ENCODE data around the gene YIF1B.
"Not testable (repeated sequence)": the region's sequence is repeated elsewhere in the genome, so short reads cannot be mapped to it uniquely, and the experiment has no call there.

YIF1B gene

GRCh38 chr19:38315657-38316476 lies at the start of gene YIF1B:
YIF1B (minus strand) TSS chr19:38315947; CDS start chr19:38315917, 30 bp downstream.
- Histone ChIP-seq H3K27me3 (ENCODE audit: insufficient read depth, low read length) (peaks cover 29% of the 10 kb centered on the region), H2AFZ (ENCODE audit: low read depth, low read length) (peak within 1 kb of the TSS; percentile 76), H3K4me3 (ENCODE audit: low read length) (peak within 1 kb of the TSS; percentile 58), H3K4me1 (ENCODE audit: insufficient read depth, low read length) (peaks cover 14% of the 10 kb centered on the region), H3K36me3 (ENCODE audit: insufficient read depth, low read length) (no peaks in the 10 kb centered on the region), H3K9me3 (ENCODE audit: low read length) (no peaks in the 10 kb centered on the region)

- Histone ChIP-seq H3K4me3 (ENCODE audit: low read length) (peak overlapping the region; percentile 54), H3K27me3 (ENCODE audit: insufficient read depth, low read length) (peaks cover 25% of the 10 kb centered on the region)
- not testable (repeated sequence) for H3K9me3 ChIP-seq (ENCODE audit: low read length); H2AFZ ChIP-seq (ENCODE audit: low read depth, low read length); H3K4me1 ChIP-seq (ENCODE audit: insufficient read depth, low read length); H3K36me3 ChIP-seq (ENCODE audit: insufficient read depth, low read length)
Observed at GRCh38 chr19:38362946-38363688, 47.4 kb upstream of the YIF1B start.

- Histone ChIP-seq H3K36me3 (ENCODE audit: insufficient read depth, low read length) (no peaks in the 10 kb centered on the region), H3K4me3 (ENCODE audit: low read length) (peak overlapping the region; percentile 54), H2AFZ (ENCODE audit: low read depth, low read length) (peak overlapping the region; percentile 99), H3K4me1 (ENCODE audit: insufficient read depth, low read length) (no peaks in the 10 kb centered on the region), H3K9me3 (ENCODE audit: low read length) (peaks cover 4% of the 10 kb centered on the region), H3K27me3 (ENCODE audit: insufficient read depth, low read length) (peaks cover 28% of the 10 kb centered on the region)
Observed at GRCh38 chr19:38362076-38362945, 46.6 kb upstream of the YIF1B start.

GRCh38 chr19:38361633-38362075 lies 45.9 kb upstream of the YIF1B start:
- Histone ChIP-seq H3K4me1 (ENCODE audit: insufficient read depth, low read length) (no peaks in the 10 kb centered on the region), H2AFZ (ENCODE audit: low read depth, low read length) (peak overlapping the region; percentile 99), H3K4me3 (ENCODE audit: low read length) (peak overlapping the region; percentile 54), H3K36me3 (ENCODE audit: insufficient read depth, low read length) (no peaks in the 10 kb centered on the region), H3K9me3 (ENCODE audit: low read length) (peaks cover 4% of the 10 kb centered on the region), H3K27me3 (ENCODE audit: insufficient read depth, low read length) (peaks cover 28% of the 10 kb centered on the region)

GRCh38 chr19:38360839-38361631 lies 45.3 kb upstream of the YIF1B start:
- Histone ChIP-seq H3K36me3 (ENCODE audit: insufficient read depth, low read length) (no peaks in the 10 kb centered on the region), H3K4me3 (ENCODE audit: low read length) (peak overlapping the region; percentile 54), H3K4me1 (ENCODE audit: insufficient read depth, low read length) (no peaks in the 10 kb centered on the region), H2AFZ (ENCODE audit: low read depth, low read length) (peak overlapping the region; percentile 99), H3K9me3 (ENCODE audit: low read length) (peaks cover 4% of the 10 kb centered on the region), H3K27me3 (ENCODE audit: insufficient read depth, low read length) (peaks cover 28% of the 10 kb centered on the region)

- Histone ChIP-seq H3K36me3 (ENCODE audit: insufficient read depth, low read length) (no peaks in the 10 kb centered on the region), H3K4me1 (ENCODE audit: insufficient read depth, low read length) (no peaks in the 10 kb centered on the region), H3K4me3 (ENCODE audit: low read length) (no peak overlapping the region), H3K9me3 (ENCODE audit: low read length) (peaks cover 4% of the 10 kb centered on the region), H3K27me3 (ENCODE audit: insufficient read depth, low read length) (peaks cover 28% of the 10 kb centered on the region), H2AFZ (ENCODE audit: low read depth, low read length) (no peak overlapping the region)
Observed at GRCh38 chr19:38360351-38360750, 44.6 kb upstream of the YIF1B start.

GRCh38 chr19:38359242-38360021 lies 43.7 kb upstream of the YIF1B start:
- Histone ChIP-seq H3K4me3 (ENCODE audit: low read length) (no peak overlapping the region), H3K27me3 (ENCODE audit: insufficient read depth, low read length) (peaks cover 28% of the 10 kb centered on the region), H2AFZ (ENCODE audit: low read depth, low read length) (no peak overlapping the region), H3K36me3 (ENCODE audit: insufficient read depth, low read length) (no peaks in the 10 kb centered on the region), H3K9me3 (ENCODE audit: low read length) (no peaks in the 10 kb centered on the region), H3K4me1 (ENCODE audit: insufficient read depth, low read length) (peaks cover under 1% of the 10 kb centered on the region)

- peaks cover 28% of the 10 kb centered on the region for H3K27me3 ChIP-seq (ENCODE audit: insufficient read depth, low read length)
- peaks cover 6% of the 10 kb centered on the region for H3K4me1 ChIP-seq (ENCODE audit: insufficient read depth, low read length)
- no peak overlapping the region for H3K4me3 ChIP-seq (ENCODE audit: low read length)
- no peak overlapping the region for H2AFZ ChIP-seq (ENCODE audit: low read depth, low read length)
- no peaks in the 10 kb centered on the region for H3K9me3 ChIP-seq (ENCODE audit: low read length)
- no peaks in the 10 kb centered on the region for H3K36me3 ChIP-seq (ENCODE audit: insufficient read depth, low read length)
Observed at GRCh38 chr19:38358071-38358470, 42.3 kb upstream of the YIF1B start.

- Histone ChIP-seq H2AFZ (ENCODE audit: low read depth, low read length) (no peak overlapping the region), H3K4me3 (ENCODE audit: low read length) (no peak overlapping the region), H3K4me1 (ENCODE audit: insufficient read depth, low read length) (peaks cover 6% of the 10 kb centered on the region), H3K36me3 (ENCODE audit: insufficient read depth, low read length) (no peaks in the 10 kb centered on the region), H3K9me3 (ENCODE audit: low read length) (no peaks in the 10 kb centered on the region), H3K27me3 (ENCODE audit: insufficient read depth, low read length) (peaks cover 26% of the 10 kb centered on the region)
Observed at GRCh38 chr19:38355728-38356725, 40.3 kb upstream of the YIF1B start.

- H3K9me3 ChIP-seq (ENCODE audit: low read length) = no peaks in the 10 kb centered on the region
- no peaks in the 10 kb centered on the region for H3K36me3 ChIP-seq (ENCODE audit: insufficient read depth, low read length)
- no peak overlapping the region for H2AFZ ChIP-seq (ENCODE audit: low read depth, low read length)
- H3K4me1 ChIP-seq (ENCODE audit: insufficient read depth, low read length) = peaks cover 6% of the 10 kb centered on the region
- no peak overlapping the region for H3K4me3 ChIP-seq (ENCODE audit: low read length)
- no peaks in the 10 kb centered on the region for H3K27me3 ChIP-seq (ENCODE audit: insufficient read depth, low read length)
Observed at GRCh38 chr19:38352611-38353010, 36.9 kb upstream of the YIF1B start.

GRCh38 chr19:38351865-38352395 lies 36.2 kb upstream of the YIF1B start:
- peaks cover 6% of the 10 kb centered on the region for H3K4me1 ChIP-seq (ENCODE audit: insufficient read depth, low read length)
- no peaks in the 10 kb centered on the region for H3K36me3 ChIP-seq (ENCODE audit: insufficient read depth, low read length)
- no peaks in the 10 kb centered on the region for H3K27me3 ChIP-seq (ENCODE audit: insufficient read depth, low read length)
- no peak overlapping the region for H3K4me3 ChIP-seq (ENCODE audit: low read length)
- H2AFZ ChIP-seq (ENCODE audit: low read depth, low read length) = no peak overlapping the region
- no peaks in the 10 kb centered on the region for H3K9me3 ChIP-seq (ENCODE audit: low read length)
